Measurements from ENCODE around the gene EXTL1. TPM values are rescaled to one million over a fixed set of nuclear protein-coding genes. Genes with fewer than 3 reads are reported as not detected.

EXTL1 gene
- total RNA-seq, 1 donor from 2014 or later = 0.74 TPM

DNA sequence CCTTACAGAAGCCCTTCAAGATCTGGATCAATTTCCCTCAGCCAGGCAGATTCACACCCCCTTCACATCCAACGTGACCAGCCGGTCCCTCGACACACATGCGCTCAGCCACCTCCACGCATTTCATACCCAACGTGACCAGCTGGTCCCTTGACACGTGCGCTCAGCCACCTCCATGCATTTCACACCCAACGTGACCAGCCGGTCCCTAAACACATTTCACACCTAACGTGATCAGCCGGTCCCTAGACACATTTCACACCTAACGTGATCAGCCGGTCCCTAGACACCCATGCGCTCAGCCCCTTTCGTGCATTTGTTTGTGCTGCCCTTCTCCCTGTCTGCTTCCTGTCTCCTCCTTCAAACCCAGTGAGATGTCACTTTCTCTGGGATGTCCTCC lies 14.9 kb upstream of the EXTL1 start:
- intact Hi-C loops (cut with DNase I) = no loop called here

DNA sequence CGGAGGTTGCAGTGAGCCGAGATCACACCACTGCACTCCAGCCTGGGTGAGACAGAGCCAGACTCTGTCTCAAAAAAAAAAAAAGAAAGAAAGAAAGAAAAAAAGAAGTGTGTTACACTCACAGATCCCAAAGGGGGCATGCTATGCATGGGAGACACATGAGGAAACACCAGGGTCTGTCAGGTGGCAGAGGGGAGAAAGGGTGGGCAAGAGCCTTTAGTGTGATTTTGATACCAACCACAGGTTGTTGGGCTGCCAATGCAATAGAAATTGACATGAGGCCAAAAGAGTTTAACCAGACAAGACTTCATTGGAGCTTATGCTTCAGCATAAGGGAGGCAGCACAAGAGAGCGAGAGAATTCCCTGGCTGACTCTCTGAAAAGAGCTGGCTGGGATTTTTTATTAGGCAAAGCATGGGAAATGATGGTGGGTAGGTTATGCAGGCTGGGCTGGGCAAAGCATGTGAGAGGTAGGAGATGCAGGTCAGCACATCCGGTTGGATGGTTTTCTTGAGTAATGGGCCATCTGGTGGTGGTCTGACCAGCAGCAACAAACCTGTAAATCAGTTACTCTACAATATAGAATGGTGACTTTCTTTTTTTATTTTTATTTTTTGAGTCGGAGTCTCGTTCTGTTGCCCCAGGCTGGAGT lies 11.7 kb upstream of the EXTL1 start:
- no peak overlapping the region for H3K27ac ChIP-seq

More for the DNA sequence above, 14.9 kb upstream of the EXTL1 start:
- Histone ChIP-seq H3K36me3 (no peaks in the 10 kb centered on the region), H3K4me3 (no peak overlapping the region), H3K4me1 (peaks cover 8% of the 10 kb centered on the region), H3K27ac (no peak overlapping the region), H3K9me3 (no peaks in the 10 kb centered on the region), H3K27me3 (no peaks in the 10 kb centered on the region)
- TF ChIP-seq POLR2A (IDR thresholded peaks at IDR 0.05) = no peak
- TF ChIP-seq, protein P1, sequence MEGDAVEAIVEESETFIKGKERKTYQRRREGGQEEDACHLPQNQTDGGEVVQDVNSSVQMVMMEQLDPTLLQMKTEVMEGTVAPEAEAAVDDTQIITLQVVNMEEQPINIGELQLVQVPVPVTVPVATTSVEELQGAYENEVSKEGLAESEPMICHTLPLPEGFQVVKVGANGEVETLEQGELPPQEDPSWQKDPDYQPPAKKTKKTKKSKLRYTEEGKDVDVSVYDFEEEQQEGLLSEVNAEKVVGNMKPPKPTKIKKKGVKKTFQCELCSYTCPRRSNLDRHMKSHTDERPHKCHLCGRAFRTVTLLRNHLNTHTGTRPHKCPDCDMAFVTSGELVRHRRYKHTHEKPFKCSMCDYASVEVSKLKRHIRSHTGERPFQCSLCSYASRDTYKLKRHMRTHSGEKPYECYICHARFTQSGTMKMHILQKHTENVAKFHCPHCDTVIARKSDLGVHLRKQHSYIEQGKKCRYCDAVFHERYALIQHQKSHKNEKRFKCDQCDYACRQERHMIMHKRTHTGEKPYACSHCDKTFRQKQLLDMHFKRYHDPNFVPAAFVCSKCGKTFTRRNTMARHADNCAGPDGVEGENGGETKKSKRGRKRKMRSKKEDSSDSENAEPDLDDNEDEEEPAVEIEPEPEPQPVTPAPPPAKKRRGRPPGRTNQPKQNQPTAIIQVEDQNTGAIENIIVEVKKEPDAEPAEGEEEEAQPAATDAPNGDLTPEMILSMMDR (IDR thresholded peaks at IDR 0.05) = no peak
- TF ChIP-seq POLR2AphosphoS5 (IDR thresholded peaks at IDR 0.05; ENCODE audit: insufficient read depth in 1 of 2, low read depth in 1 of 2) = no peak
- no peak for DNase-seq (ENCODE audit: extremely low spot score in 2 of 2)

DNA sequence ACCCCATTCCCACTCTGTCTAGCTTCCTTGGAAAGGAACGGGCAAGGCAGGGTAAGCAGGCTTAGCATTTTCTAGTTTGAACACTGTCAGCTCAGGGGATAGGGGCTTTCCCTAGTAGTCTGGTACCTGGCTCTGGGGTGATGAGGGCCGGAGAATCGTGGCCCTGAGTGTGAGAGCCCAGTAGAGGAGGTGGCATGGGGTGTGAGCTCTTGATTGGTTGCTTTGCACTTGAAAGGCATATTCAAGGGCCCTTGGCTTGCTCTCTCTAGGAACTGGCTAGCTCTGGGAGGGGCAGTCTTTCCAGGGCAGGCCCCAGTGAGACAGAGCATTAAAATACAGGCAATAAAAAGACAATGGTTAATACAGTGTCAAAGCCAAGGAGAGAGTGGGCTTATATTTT lies 10.8 kb upstream of the EXTL1 start:
- Histone ChIP-seq H3K4me1 (peaks cover 2% of the 10 kb centered on the region), H3K27me3 (no peaks in the 10 kb centered on the region), H3K36me3 (no peaks in the 10 kb centered on the region), H3K9me3 (no peaks in the 10 kb centered on the region), H3K27ac (no peak overlapping the region), H3K4me3 (no peak overlapping the region)
- DNase-seq (ENCODE audit: extremely low spot score in 2 of 2) = no peak
- intact Hi-C loops (cut with DNase I) = no loop called here
- TF ChIP-seq POLR2AphosphoS5 (IDR thresholded peaks at IDR 0.05; ENCODE audit: insufficient read depth in 1 of 2, low read depth in 1 of 2) (no peak), POLR2A (IDR thresholded peaks at IDR 0.05) (no peak)
- TF ChIP-seq, protein P1 (IDR thresholded peaks at IDR 0.05) = no peak

More for the DNA sequence above, 11.7 kb upstream of the EXTL1 start:
- no peak for DNase-seq (ENCODE audit: extremely low spot score in 2 of 2)
- TF ChIP-seq POLR2AphosphoS5 (IDR thresholded peaks at IDR 0.05; ENCODE audit: insufficient read depth in 1 of 2, low read depth in 1 of 2) = no peak
- TF ChIP-seq POLR2A (IDR thresholded peaks at IDR 0.05) = no peak
- TF ChIP-seq, protein P1 (IDR thresholded peaks at IDR 0.05) = no peak
- no peaks in the 10 kb centered on the region for H3K36me3 ChIP-seq
- no peaks in the 10 kb centered on the region for H3K27me3 ChIP-seq
- H3K4me1 ChIP-seq = peaks cover 8% of the 10 kb centered on the region
- intact Hi-C loops (cut with DNase I) = no loop called here
- no peaks in the 10 kb centered on the region for H3K9me3 ChIP-seq
- no peak overlapping the region for H3K4me3 ChIP-seq

DNA sequence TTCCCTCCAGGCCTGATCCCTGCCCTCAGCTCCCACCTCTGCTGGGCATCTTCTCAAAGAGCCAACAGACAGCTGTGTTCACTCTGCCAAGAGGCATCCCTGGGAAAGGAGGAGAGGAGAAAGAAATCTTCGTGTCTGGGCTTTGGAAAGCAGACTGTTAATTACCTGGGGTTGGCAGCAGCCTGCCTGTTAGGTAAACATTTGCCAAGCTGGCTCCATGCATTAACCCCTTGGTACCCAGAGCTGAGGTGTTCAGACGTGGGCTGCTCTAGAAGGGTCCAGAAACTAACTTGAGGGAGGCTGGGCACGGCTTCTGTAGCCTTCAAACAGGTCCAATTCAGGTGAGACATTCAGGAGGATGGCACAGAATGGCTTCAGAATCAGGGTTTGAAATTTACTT lies 8.7 kb upstream of the EXTL1 start:
- intact Hi-C loops (cut with DNase I) = no loop called here
- Histone ChIP-seq H3K27me3 (no peaks in the 10 kb centered on the region), H3K4me1 (no peaks in the 10 kb centered on the region), H3K36me3 (no peaks in the 10 kb centered on the region), H3K4me3 (no peak overlapping the region), H3K27ac (no peak overlapping the region), H3K9me3 (no peaks in the 10 kb centered on the region)
- DNase-seq (ENCODE audit: extremely low spot score in 2 of 2) = no peak
- TF ChIP-seq, protein P1 (IDR thresholded peaks at IDR 0.05) = no peak
- TF ChIP-seq POLR2AphosphoS5 (IDR thresholded peaks at IDR 0.05; ENCODE audit: insufficient read depth in 1 of 2, low read depth in 1 of 2) (no peak), POLR2A (IDR thresholded peaks at IDR 0.05) (no peak)

DNA sequence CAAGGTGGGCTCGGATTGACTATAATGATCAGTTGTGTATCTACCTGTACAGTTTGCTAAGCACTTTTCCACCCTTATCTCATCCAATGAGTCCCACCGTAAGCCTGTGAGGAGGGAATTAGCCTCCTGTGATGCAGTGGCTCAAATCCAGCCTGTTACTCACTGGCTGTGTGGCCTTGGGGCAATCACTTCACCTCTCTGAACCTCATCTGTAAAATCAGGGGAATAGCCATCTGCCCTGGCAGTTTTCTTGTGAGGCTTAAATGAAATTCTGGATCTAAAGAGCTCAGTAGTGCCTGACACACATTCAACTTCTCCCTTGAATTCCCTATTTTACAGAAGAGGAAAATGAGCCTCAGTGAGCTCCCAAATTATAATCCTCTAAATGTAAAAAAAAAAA lies 7.4 kb upstream of the EXTL1 start:
- Histone ChIP-seq H3K4me3 (no peak overlapping the region), H3K9me3 (no peaks in the 10 kb centered on the region), H3K27ac (no peak overlapping the region), H3K4me1 (no peaks in the 10 kb centered on the region), H3K27me3 (no peaks in the 10 kb centered on the region), H3K36me3 (no peaks in the 10 kb centered on the region)
- DNase-seq (ENCODE audit: extremely low spot score in 2 of 2) = no peak
- intact Hi-C loops (cut with DNase I) = no loop called here
- TF ChIP-seq, protein P1 (IDR thresholded peaks at IDR 0.05) = no peak
- TF ChIP-seq POLR2A (IDR thresholded peaks at IDR 0.05) (no peak), POLR2AphosphoS5 (IDR thresholded peaks at IDR 0.05; ENCODE audit: insufficient read depth in 1 of 2, low read depth in 1 of 2) (no peak)

Data from vagina (tissue), 2 donors.